Adrenal gland (tissue), 5 donors: ENCODE measurements around the gene RXYLT1.

Experiments used
- CTCF ChIP-seq, 6 experiments: fragments of 450-650 bp in 4 of 6; fragments of 200-600 bp in 2 of 6; sonication (generic) in 1 of 6; IDR thresholded peaks; 1 replicate in 5 of 6; 2 replicates in 1 of 6; pipeline versions ENCODE4 v1.5.1 to v1.8.0; 2016 to 2021; ENCODE audit warnings: antibody characterized with exemption in 6 of 6, mild to moderate bottlenecking in 2 of 6, moderate library complexity in 1 of 6
- POLR2A ChIP-seq, 2 donors: fragments of 450-650 bp; IDR thresholded peaks; one replicate each; pipeline ENCODE4 v1.6.1; 2017; ENCODE audit warnings: antibody characterized with exemption in 2 of 2, mild to moderate bottlenecking in 2 of 2, moderate library complexity in 1 of 2
- donor health status: DM: no; HTN: no; CAD: no.

- no peak for TF ChIP-seq CTCF (IDR thresholded peaks at IDR 0.05)
- no peak for TF ChIP-seq POLR2A (IDR thresholded peaks at IDR 0.05)
Observed at GRCh38 chr12:63790608-63790945, 10.9 kb downstream of the RXYLT1 start.
